Activated naive CD8-positive, alpha-beta T cell treated with anti-CD3 and anti-CD28 coated beads, Interleukin-2, amount 50 U/mL, for 16 hours (primary cell): Measurements from ENCODE around the gene GSTO2.

Experiments
- DNase-seq: peaks from one replicate; pipeline ENCODE4 v3.0.0-alpha.2; 2020; ENCODE audit warnings: low read depth, low spot score

Gene GSTO2

DNA sequence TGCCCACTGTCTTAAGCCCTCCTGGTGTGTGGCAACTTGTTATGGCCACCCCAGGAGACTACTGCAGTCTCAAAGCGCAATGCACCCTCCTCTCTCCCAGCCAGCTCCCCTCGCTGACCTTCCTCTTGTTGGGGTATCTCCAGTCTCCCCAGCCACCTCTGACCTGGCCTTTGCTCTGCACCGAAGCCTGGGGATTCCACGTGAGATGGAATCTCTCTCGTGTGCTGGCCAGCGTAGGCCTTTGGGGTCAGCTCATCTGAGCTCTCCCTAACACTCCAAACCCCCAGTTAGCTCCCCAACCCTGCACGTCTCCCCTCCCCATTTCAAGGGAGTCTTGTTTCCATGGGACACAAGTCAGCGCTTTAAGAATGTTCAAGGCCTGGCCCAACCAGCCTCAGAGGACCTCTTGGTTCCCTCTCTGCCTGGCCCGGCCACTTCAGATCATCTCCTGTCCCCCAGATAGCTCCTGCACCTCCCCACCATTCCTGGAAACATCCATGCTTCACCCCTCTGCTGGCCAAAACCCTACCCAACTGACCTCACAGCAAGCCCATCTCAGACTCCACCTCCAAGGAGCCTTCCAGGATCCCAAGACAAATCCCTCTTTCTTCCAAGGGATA, 58.1 kb downstream of the GSTO2 start:
- no peak for DNase-seq

DNA sequence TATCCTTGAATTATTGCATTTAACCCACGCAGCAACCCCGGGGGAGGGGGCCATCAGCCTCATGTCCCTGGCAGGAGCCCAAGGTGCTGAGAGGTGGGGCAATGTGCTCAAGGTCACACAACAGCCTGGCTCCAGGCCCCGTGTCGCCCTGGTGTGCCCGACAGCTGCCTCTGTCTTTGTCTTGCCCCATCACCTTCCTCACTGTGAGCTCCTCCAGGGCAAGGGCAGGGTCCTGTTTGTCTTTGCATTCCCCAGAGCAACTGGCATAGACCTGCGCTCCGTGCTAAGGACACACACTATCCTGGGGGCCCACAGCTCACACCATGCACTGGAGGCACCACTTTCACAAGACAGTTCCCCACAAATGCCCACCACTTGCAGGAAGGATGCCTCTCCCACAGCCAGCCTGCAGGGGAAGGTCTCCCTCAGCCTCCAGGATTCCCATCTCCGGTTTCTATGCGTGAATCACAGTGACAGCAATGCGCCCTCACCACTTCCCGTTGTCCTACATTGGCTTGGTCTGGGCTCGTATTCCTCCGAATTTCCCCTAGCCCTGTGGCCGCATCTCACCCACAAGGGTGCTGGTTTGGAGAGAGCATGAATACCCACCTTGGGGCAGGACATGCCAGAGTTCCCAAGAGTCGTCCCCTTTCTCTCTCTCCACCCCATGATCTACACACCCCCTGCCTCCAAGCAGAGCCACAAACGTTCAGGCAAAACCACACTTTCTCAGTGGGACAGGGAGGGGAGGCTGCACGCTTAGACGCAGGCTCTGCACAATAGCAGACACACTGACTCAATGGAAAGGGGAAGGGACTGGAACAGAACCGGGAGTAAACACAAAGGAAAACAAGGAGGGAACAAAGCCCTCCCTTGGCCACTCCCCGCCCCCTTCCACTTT, 59.0 kb downstream of the GSTO2 start:
- no peak for DNase-seq

DNA sequence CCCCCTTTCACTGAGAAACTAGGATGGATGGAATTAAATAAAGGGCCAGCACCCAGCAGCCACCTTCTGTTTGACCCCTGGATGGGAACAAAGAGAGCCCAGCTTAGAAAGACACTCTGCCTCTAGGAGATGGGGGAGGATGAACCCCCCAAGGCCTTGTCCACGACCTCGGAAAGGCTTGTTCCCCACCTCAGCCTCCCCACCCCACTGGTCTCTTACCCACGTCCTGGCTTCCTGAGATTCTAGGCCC, 59.6 kb downstream of the GSTO2 start:
- no peak for DNase-seq

GRCh38 chr10:104328896-104329710, 60.1 kb downstream of the GSTO2 start:
- DNase-seq, result peak; percentile 61

- no peak for DNase-seq
Observed at GRCh38 chr10:104329735-104330134, 60.8 kb downstream of the GSTO2 start.

DNA sequence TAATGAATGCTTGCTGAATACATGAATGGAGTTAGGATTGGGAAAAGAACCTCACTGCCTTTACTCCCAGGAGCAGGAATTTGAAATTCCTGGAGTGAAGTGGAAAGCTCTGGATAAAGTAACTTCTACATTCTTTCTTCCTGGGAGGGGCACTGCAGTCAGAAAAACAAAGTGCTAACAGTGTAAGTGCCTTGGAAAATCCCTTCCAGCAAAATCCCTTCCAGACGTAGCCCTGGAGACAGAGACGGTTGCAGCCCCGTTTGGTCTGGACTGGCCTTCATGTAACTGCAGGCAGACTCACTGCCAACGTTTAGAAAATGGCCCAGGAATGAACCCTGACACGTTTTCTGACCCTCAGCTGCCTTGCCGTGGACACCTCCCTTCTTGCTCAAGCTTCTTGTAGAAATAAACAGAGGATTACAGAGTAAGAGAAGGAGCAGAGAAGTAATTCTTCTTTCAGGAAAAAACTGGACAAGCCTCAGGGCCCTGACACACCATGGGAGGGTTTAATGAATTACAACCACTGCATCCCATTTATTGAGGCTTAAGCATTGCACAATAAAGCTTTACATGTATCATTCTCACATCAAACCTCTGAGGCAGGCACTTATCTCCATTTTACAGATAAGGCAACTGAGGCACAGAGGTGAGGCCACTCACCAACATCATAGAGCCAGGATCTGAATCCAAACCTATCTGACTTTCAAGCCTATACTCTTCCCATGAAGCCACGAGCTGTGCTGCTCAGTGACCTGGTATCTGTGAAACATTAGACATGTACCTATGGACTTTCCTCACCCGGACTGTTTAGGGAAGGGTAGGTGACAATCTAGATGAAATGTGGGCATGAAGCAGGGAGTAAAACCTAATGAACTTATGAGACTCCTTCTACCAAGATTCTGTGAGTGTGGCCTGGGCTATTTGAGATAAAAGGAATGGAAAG, 61.5 kb downstream of the GSTO2 start:
- no peak for DNase-seq

DNA sequence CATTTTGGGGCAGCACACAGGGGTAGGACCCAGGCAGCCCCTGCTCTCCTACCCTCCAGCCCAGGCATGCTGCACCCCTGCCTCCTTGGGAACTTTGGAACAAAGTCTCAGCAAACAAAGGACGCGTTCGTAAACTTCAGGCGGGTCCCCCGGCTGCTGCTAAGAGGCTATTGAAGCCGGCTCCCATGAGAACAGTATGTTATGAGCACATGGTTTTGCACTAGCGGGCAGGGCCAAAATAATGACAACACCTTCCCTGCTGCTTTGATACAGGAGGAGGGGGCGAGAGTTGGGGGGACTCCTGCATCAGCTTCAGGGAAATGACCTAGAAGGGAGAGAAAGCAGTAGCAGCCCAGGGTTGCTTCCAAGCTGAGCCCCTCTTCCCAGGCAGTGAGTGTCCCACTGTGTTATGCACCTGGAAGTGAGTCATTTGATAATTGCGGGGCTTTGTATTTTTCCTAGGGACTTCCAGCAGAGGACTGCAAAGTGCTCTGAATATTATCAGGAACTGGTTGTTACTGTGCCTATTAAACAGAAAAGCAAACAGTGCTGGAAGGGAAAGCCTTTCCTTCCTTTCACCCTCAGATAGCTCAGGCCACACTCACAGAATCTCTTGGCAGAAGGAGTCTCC, 62.3 kb downstream of the GSTO2 start:
- DNase-seq, result no peak

DNA sequence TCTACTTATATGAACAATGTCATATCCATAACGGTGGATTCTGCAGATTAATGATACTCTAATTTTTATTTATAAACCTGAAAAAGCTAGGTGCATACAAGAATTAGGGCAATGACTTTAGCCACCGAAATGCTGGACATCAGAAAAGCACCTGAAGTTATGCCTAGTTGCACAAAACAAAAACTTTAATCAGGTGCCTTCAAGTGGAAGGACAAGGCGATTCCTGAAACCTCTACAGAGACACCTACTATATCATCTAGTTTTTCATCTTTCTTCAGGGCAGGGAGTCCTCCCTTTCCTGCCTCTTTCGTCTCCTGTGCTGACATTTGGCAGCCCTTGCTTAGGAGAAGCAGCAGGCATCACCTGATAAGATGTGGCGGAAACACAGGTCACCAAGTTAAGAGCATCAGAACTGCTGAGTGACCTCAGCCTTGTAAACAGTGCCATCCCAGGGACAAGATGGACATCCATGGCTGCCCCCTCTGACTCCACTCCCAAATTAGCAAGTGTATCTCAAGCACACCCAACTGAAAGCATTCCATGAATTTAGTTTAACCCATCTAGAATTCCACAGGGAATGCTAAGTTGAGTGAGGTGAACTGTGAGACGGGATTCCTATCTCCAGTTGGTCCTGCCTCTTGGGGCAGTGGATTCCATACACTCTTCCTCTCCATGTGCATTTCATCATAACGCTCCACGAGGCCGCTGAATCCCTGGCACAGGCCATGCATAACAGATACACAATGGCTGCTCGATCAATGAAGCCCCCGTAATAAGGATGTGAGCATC, 63.5 kb downstream of the GSTO2 start:
- DNase-seq, result no peak

DNA sequence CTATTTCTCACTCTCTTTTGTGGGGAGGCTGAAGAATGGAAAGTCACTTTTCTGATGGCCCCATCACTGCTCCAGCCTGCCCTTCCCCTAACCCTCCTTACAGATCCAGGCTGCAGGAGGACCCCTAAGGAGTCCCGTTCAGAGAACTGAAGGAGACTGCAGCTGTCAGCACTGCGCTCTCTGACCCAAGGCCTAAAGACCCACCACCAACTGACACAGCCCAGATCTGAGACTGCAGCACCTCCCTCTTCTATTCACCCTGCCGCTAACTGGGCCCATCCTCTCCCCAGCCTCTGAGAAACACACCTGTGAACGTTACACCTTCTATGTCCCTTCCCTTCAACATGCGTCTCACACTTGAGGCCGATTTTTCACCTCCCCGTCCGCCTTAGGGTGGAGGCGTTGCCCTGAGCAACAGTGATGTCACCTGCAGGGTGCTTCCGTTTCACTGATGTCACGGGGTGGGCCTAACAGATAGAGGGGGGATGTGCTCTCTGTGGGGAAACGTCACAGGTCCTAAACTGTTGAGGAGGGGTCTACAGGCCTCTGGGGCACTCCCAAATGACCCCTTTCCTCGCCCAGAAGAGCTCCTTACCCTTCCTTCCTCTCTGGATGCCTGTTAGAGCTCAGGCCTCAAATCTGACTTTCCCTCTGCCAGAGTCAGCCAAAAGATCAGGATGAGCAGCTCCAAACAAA, 64.2 kb downstream of the GSTO2 start:
- peak; percentile 47 for DNase-seq

- DNase-seq, result no peak
Observed at GRCh38 chr10:104333728-104334373, 64.9 kb downstream of the GSTO2 start.

- DNase-seq, result no peak
Observed at GRCh38 chr10:104334561-104334960, 65.6 kb downstream of the GSTO2 start.

DNA sequence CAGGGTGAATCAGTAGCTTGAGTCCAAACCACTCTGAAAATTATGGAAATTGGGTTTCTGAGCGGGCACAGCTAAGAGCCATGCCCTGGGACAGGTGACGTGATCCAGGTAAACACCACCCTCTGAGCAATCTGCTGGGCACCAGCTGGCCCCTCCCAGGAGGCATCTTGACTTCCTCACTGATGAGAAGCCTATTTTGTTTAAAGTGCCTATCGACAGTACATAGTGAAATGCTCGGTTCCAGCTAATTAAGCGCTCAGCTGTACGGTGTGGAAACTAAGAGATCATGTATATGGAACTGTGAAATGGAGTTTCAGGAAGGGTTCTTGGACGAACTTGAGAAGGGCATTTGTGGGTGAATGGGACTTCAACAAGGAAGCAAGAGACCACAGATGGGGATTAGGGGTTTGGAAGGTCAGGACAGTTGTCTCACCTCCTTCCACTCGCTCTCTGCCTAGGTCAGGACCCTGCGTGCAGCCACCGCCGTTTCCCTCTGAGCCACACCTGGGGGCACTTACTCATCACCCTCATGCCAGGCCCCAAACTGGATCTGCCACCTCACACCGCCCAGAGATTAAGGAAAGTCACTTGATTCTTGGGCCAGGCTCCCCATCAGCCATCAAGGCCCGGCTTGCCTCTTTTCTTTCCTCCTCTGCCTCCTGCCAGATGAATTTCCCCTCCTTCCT, 66.1 kb downstream of the GSTO2 start:
- no peak for DNase-seq

DNA sequence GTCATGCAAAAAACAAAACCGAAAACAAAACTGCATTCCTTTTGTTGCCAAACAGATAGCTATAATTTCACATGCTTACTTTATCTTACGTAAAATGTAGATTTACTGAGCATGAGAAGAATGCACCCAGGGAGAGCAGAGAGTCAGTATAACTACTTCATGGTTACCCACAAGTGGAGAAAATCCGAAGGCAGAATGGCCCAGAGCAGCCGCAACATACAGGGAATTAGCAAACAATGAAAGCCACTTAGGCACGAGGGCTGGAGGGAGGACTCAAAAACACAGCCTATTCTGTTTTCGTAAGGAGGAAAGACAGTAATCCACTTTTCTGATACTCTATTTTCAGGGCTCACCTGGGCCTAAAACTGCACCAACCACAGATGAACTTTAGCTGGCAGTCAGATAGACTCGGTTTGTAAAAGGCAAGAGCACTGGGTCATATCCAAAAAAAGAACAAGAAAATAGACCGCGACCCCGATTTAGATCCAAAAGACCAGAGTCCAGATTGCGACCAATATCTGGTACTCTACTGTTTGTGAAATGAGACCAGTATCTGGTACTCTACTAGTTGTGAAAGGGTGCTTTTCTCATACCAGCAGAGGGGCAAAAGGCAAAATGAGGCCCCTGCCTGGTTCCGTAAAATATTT, 68.0 kb downstream of the GSTO2 start:
- no peak for DNase-seq

GRCh38 chr10:104337521-104337984, 68.6 kb downstream of the GSTO2 start:
- no peak for DNase-seq

GRCh38 chr10:104337985-104338735, 69.2 kb downstream of the GSTO2 start, which contains the start of gene ITPRIP:
TSS of gene ITPRIP (minus strand) at chr10:104338465. CDS start at chr10:104316051, 22,414 bp downstream.
- peak; percentile 25 for DNase-seq

DNA sequence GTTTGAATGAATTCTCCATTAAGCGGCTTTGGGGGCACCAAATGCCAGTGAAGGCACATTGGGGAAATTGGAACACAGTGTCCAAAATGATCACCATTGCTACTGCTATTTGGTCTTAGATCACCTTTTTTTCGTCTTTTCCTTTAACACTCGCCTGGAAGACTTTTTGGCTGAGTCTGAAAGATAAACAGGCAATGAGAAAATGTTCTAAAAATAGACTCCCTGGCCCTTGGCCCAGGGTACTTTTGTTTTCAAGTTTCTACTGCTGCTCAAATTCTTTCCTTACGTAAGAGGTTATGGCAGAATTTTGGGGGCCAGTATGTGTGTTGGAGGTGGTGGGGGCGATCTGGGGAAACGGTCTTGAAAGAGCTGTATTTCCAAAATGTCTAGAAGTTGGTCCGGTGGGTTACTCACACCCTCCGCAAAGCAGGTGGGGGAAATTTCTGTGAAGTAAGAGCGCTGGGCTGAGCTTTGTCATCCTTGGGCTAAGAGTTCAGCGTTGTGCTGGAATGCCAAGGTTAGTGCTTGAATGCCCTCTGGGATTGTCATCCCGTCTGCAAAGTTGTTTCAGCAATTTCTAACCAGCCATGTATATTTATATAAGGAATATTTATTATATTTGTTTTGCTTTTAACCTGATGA, 70.6 kb downstream of the GSTO2 start:
- DNase-seq, result no peak
